HG02884 (cell line): ENCODE data around the gene DYNLT1.
"Not testable (repeated sequence)": the region's sequence is repeated elsewhere in the genome, so short reads cannot be mapped to it uniquely, and the experiment has no call there.

Experiments
- ATAC-seq: cut with Tn5 transposase; IDR thresholded peaks from one replicate; pipeline ENCODE4 v1.9.1; 2021; ENCODE audit warnings: mild to moderate bottlenecking, moderate library complexity; ENCODE audit not compliant: unreplicated experiment

Gene DYNLT1

DNA sequence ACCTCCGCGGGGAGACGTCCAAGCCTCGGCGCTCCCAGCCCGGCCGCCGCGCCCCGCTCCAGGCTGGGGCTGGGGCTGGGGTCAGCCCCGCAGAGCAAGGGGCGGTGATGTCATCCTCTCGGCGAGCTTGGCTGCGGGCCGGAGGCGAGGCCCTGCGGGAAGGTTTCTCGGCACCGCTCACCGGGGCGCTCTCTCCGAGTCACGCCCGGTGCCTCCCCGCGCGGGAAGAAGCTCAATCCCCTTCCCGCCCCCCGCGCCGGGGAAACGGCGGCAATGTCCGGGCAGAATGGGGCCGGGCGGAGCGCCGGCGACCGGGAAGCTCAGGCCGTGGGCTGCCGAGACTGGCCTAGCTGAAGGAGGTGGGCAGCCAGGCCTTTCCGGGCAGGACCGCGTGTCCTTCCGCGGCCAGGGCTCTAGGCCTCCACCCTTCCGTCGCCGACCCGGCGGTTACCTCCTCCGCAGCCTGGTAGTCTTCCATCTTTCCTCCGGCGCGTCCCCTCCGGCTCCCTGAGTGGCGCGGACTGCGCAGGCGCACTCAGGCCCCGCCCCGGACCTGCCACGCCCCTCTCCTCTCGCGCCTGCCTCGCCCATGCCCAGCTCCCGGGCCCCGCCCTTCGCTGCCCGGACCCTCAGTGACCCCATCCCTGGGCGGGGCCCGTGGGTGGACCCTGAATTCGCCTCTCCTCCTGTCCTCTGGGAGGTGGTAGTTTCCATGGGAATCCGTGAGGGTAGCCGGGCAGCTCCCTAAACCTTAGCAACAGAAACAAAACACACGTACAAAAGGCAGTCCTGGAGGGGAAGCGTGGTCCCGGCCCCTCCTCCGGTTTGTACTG is at the start of gene DYNLT1:
Gene DYNLT1, minus strand, starts transcription at position 513 of the 833 bp plus-strand sequence. Its CDS starts 35 bp downstream, at position 478.
- ATAC-seq, result peak; percentile 56

DNA sequence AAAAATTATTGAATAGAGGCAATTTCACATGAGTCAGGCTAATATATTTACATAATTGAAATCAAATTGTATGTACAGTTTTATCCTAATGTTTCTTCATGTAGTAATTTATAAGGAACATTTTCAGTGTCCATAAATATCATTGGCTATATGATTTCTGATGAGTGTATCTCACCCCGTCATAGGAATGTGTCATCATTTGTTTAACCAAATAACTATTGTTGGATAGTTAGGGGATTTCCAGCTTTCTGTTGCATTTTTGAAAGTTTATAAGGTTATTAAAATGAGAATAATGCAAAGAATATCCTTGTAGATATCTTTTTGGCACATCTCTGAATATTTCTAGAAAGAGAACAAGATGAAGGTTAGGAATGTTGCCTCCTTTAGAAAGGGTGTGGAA is 44.3 kb upstream of the DYNLT1 start:
- no peak for ATAC-seq

DNA sequence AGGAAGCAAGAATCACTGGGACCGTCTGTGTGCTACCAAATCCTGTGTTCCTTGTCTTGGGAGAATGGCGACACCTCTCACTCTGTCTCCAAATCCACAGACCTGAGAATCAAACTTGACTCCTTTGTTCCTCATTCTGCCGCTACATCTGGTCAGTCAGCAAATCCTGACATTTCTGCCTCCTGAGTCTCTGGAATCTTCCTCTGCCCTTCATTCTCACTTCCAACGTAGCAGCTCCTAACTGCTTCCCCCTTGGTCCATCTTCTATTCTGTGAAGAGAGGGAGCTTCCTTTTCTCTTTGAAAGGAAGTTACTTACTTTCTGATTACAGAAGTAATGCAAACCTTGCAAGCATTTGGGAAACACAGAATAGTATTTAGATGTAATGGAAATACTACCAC is 43.0 kb upstream of the DYNLT1 start:
- no peak for ATAC-seq

DNA sequence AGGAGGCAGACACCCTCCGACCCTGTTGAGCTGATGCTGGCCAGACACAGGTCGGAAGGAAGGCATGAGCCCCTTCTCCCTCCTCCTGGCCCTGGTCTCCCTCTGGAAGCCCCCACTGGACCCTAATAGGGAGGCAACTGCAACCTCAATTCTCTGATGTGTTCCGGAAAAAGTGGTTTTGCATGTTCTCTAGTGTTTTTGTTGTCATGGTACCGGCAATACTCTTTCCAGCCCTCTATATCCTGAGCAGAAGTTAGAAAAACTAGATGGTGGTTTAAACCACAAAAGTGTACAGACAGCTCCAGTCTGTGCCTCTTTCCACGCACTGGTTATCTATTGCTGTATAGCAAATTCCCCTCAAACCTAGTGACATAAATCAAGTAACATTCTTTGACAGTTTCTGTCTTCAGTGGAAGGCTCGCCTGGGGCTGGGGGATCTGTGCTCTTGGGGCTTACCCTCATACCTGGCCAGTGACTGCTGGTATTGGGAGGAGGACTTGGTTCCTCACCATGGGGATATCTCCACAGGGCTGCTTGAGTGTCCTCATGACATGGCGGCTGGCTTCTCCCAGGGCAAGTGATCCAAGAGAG is 42.3 kb upstream of the DYNLT1 start:
- peak; percentile 80 for ATAC-seq

DNA sequence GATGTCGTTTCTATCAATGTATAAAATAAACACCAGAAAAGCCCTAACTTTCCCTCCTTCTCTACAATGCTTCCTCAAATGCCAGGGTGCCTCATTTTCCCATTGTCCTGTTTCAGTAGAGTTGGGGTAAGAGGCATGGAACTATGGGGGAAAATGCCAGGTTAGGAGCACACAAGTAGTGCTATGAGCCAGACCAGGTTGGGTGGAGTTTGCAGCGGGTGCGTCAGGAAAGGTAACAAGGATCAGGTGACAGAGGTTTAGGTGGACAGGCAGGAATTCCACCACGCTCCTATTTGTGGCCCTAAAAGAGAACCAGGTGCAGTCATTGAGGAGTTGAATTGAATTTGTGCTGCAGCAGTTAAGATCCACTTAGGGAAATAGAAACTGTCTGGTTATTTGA is 41.8 kb upstream of the DYNLT1 start:
- ATAC-seq, result no peak

DNA sequence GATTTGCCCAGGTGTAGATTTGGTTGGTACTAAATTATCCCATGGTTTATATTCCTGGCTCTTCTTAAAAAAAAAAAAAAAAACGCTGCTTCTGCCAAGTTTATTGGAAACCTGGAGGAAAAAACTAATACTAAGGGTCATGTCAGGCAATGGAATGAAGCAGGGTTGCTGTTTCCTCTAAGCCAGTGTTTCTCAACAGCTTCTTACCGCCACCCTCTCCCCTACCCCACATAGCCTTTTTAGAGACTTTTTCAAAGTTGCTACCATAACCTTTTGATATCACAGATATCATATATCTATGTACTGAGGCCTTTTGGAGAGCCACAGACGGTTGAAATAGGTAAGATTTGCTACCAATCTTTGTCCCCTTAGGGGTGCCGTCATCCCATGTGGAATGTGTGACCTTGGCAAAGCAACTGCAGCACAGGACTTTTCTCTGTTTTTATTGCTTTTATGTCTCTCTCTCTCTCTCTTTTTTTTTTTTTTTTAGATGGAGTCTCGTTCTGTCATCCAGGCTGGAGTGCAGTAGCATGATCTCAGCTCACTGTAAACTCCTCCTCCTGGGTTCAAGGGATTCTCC is 40.3 kb upstream of the DYNLT1 start:
- ATAC-seq, result no peak

DNA sequence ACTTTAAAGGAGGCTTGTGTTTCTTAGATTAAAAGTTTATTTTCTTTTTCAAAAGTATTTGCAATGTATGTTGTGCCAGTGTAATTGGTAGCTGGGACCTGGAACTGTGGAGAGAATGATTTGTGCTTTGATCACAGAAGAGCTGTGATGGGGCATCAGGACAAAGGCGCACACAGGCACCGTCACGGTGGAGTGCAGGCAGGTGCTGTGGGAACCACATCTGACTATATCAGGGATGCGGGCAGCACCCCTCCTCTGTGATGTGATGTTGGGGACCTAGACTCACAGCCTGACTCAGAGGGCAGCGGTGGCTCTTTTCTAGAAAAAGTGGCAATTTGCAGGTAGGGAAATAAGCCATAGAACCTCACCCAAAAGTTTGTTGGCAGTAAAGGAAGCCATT is 39.8 kb upstream of the DYNLT1 start:
- ATAC-seq, result no peak

DNA sequence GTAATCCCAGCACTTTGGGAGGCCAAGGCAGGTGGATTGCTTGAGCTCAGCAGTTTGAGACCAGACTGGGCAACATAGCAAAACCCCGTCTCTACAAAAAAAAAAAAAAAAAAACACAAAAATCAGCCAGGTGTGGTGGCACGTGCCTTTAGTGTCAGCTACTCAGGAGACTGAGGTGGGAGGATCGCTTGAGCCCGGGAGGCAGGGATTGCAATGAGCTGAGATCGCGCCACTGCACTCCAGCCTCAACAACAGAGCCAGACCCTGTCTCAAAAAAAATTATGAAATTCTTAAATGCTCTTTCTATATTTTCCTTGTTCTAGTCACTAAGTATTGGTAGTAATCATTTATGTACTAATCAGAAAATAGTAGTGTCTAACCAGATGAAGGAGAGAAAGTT is 35.9 kb upstream of the DYNLT1 start:
- ATAC-seq, result no peak

DNA sequence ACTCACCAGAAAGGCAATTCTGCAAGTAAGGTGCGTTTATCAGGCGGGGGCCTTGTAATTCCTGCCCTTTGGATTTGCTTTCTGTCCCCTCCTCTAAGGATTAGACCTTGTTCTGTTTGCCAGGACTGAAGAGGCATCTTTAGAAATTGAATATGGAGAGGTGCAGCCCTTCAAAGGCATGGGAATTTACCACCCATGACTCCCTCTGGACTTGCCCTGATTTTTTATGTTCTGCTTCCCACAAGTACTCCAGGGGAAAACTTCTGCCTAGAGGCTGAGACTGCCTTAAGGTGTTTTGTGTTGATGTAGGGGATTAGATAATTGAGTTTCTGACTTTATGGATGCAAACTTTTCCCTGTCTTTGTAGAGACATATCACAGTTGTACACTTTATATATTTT is 35.5 kb upstream of the DYNLT1 start:
- ATAC-seq, result no peak

DNA sequence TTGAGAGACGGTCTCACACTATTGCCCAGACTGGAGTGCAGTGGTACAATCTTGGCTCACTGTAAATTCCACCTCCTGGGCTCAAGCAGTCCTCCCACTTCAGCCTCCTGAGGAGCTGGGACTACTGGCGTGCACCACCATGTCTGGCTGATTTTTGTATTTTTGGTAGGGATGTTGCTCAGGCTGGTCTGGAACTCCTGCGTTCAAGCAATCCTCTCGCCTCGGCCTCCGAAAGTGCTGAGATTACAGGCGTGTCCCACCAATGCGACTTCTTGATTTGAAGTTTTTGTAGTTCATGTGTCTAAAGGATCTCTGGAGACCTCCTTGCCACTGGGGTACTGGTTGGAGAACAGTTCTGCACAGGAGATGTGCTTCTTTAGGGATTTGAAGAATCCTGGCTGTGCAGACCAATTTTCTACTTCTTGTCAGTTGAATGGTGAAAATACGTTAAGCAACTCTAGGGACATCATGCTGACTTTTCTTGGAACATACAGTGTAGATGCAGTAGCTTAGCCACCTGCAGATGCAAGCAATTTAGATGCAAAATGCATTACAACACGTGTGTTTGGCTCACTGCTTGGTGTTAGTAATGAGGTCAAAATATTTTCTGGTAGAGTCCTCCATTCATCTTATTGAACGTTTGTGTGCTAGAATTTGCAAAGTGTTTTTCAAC is 33.5 kb upstream of the DYNLT1 start:
- ATAC-seq, result no peak

DNA sequence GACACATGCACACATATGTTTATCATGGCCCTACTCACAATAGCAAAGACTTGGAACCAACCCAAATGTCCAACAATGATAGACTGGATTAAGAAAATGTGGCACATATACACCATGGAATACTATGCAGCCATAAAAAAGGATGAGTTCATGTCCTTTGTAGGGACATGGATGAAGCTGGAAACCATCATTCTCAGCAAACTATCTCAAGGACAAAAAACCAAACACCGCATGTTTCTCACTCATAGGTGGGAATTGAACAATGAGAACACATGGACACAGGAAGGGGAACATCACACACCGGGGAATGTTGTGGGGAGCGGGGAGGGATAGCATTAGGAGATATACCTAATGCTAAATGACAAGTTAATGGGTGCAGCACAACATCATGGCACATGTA is 32.6 kb upstream of the DYNLT1 start:
- ATAC-seq, result not testable (repeated sequence)

DNA sequence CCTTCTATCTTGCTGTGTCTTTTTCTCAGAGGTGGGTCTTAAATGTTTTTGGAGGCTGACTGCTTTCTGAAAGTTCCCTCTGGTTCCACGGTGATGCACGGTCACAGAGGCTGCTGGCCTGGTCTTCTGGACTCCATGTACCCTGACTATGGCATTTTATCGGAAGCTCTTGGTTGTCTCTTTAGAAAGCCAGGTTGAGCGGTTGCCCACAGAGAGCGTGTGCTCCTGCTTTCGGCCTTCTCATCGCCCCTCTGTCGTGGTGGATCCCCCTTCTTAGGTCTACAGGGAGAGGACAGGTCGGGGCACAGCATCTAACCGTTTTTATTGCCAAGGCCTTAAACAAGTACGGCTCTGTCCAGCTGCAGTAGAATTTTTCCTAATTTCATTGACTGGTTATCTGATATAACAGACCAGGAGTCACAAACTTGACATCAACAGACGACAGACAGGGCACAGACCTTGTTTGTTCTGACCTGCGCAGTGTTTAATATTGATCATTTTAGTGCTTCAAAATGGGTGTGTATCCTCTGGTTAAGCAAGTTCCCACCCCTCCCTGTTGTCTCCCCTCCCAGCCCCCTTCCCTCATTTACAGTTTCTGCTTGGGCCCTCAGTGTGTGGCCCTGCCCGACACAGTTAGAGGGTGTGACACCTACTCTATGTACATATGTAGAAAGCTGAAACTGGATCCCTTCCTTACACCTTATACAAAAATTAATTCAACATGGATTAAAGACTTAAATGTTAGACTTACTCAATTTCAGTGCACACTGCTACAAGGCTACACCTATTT is 30.0 kb upstream of the DYNLT1 start:
- ATAC-seq, result no peak

DNA sequence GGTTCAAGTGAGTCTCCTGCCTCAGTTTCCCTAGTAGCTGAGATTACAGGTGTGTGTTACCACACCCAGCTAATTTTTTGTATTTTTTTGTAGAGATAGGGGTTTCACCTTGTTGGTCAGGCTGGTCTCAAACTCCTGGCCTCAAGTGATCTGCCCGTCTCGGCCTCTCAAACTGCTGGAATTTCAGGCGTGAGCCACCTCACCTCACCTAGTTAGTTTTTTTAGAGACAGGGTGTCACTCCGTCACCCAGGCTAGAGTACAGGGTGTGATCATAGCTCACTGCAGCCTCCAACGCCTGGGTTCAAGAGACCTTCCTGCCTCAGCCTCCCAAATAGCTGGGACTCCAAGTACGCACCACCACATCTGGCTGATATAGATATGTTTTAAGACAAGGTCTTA is 28.2 kb upstream of the DYNLT1 start:
- ATAC-seq, result no peak

DNA sequence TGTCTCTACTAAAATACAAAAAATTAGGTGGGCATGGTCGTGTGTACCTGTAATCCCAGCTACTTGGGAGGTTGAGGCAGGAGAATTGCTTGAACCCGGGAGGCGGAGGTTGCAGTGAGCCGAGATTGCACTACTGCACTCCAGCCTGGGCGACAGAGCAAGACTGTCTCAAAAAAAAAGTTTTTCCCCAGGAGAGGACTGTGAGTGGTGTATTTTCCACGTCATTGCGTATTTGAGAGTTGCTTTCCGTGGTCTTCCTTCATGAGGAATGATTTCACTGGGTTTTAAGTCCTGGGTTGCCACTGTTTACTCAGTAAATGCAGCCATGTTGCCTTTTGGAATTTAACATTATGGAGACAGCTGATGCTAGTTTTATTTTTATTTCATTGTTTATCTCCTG is 27.6 kb upstream of the DYNLT1 start:
- not testable (repeated sequence) for ATAC-seq

DNA sequence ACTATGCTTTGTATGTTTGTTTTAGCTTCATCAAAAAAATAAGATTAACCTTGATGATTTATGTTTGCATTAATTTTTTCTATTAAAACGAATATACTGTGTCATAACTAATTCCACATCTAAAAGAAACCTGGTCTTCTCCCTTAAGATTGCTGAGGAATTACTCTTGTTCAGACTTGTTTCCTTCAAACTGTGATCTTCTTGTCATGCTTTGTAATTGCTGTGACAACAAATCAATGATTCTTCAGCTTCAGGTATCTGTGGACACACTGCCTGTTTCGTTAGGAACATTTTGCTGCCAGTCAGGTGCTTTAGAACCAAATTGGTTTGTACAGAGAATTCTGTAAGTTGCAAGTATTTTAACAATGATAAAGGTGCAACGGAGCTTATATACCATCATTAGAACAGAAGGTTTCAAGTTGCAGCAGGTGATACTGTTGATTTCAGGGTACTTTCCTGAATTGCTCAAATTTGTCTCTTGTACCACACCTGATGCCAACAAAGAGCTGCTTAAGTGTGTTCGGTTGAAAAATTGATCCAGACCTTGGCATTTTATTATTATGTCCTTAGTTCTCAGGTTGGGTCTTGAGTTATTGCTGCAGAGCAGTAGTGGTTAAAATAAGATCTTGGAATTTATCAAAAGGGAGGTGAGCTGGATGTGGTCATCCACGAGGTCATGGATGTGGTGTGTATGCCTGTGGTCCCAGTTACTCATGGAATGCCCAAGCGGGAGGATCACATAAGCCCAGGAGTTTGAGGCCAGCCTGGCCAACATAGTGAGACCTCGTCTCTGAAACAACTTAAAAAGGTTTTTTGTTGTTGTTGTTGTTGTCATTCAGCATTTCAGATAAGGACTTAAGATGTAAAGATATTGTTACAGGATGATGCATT is 24.8 kb upstream of the DYNLT1 start:
- no peak for ATAC-seq

DNA sequence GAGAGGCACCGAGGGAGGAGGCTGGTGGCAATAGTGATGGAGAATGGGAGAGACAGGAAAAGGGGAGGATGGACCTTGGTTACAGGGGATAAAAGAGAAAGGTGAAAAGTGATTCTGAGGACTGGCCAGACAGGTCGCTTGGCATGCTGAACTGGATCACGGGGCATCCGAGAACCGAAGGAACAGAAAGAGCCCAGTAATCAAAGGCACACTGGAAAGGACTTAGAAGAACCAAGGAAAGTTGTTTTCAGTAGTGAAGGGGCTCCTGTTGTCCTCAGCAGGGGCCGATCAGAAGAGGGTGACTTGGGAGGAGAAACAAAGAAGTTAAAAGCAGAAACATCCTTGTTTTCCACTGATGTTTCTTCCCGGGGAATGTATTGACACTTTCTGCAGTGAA is 24.2 kb upstream of the DYNLT1 start:
- no peak for ATAC-seq

DNA sequence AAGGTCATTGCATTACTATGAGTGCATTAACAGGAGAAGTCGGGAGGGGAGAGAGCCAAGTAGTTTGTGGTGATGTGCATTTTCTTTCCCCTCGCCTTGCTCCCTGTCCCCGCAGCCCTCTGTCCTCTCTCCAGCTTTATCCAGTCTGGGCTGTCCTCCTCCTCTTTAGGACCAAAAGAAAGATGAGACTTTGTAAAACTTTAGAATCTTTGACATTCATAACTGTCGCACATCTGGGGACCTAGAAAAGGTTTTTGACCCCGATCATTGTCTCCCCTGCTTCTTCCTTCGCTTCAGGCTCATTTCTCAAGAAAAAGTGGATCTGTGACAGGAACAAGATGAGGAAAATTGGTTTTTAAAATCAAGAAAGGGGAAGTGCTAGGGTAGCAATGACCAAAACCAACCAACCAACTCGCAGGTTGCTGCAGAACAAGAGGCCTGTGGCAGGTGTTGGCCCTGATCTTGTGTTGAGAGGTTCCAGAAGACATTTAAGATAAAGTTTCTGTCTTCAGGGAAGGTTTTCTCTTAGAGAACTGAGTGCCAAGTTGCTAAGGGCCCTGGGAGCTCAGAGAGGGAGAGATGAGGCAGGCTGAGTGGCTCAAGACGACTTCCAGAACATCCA is 22.9 kb upstream of the DYNLT1 start:
- ATAC-seq, result no peak

DNA sequence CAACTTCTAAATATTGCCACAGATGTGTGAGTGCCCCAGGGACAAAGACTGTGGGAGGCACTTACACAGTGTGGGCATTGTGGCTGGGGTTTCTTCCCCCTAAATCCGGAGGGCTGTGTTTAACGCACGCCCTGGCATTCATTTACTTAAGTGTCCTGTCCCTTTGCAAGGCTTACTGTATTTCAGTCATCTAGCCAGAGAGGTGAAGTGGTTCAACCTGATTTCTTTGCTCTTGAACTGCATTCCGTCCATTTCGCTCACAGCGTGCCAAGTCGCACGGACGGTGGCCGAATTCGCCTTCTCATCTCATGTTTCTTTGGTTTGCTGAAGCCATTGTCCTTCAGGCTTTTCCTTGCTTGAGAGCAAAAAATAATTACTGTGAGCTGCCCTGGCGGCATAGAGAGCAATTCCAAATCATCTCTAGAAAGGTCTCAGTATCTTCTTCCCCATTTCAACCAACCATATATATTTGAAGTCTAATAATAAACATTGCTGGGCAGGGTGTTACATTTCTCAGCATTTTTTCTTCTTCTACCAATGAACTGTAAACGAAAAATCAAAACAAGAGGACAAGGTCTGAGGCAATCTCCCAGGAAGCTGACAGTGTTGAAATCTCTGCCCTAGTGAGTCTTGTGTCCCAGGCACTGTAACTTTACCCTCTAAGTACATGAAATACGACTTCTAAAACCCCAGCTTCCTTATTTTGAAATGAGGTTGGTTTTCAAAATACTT is 22.3 kb upstream of the DYNLT1 start:
- no peak for ATAC-seq

DNA sequence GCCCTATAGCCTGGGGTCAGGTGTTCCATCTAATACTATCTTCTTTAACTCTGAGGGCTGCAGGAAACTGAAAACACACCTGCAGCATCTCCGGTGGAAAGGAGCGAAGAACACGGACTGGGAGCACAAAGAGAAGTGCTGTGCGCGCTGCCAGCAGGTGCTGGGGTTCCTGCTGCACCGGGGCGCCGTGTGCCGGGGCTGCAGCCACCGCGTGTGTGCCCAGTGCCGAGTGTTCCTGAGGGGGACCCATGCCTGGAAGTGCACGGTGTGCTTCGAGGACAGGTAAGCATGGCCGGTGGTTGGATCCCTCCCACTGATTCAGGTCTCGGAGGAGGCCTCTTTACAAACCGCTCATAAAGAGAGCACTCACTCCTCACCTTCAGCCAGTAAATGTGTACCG is 20.8 kb upstream of the DYNLT1 start:
- ATAC-seq, result no peak
